K562 (cell line): ENCODE results near the gene AP2A2. TPM values are rescaled to one million over a fixed set of nuclear protein-coding genes. Genes with fewer than 3 reads are reported as not detected.

Experiments used
- ATAC-seq: fragments of 200-7000 bp; cut with Tn5 transposase; 3 replicates; pipeline ENCODE4 v1.9.1; 2020; ENCODE audit warnings: moderate library complexity
- BruUV-seq: library from RNA; stranded (reverse); fragments of 400-500 nt; replicated peaks from 2 replicates; lab custom pipeline; 2021; lab: Mats Ljungman, UMichigan
- CTCF ChIA-PET: fragments of 300-600 bp; formaldehyde crosslinking; extraction: SDS; loops from one replicate; lab custom pipeline; 2021; ENCODE audit warnings: low intra/inter-chr PET ratio; lab: Yijun Ruan, JAX
- POLR2A ChIA-PET: fragments of 300-600, 350-650 bp; sonication (Branson Sonifier 250); formaldehyde crosslinking; extraction: SDS; loops from one replicate; lab custom pipeline; 2021; ENCODE audit warnings: antibody characterized with exemption, inconsistent platforms; lab: Yijun Ruan, JAX
- DNase-seq, 4 experiments: peaks; one replicate each; pipeline versions ENCODE4 v3.0.0 to v3.0.0-alpha.2; 2011 to 2018; ENCODE audit warnings: low spot score in 3 of 4, mixed read lengths in 3 of 4; ENCODE audit errors: extremely low read depth in 1 of 4
- FAIRE-seq: peaks from 2 replicates; lab custom pipeline; 2011; peaks lifted over from hg19 to GRCh38; lab: Jason Lieb, UNC
- H2AFZ ChIP-seq: 2 replicates; pipeline ENCODE4 v1.6.0; 2011; ENCODE audit warnings: low read depth, low read length, control low read depth, inconsistent platforms
- H3K27ac ChIP-seq: fragments of 200-600 bp; 3 replicates; pipeline ENCODE4 v1.8.0; 2011; ENCODE audit warnings: low read depth, mild to moderate bottlenecking, control low read depth, inconsistent platforms, low read length, moderate library complexity, mixed read lengths; ENCODE audit errors: extremely low read depth
- H3K27me3 ChIP-seq, 2 experiments: fragments of 300-600 bp in 1 of 2; 2 replicates in 1 of 2; 3 replicates in 1 of 2; pipeline versions ENCODE4 v1.6.0 to v1.8.0; 2011; ENCODE audit warnings: inconsistent platforms in 2 of 2, low read length in 2 of 2, mild to moderate bottlenecking in 1 of 2, mixed read lengths in 1 of 2, moderate library complexity in 1 of 2; ENCODE audit not compliant: control insufficient read depth in 2 of 2, insufficient read depth in 2 of 2
- H3K36me3 ChIP-seq: fragments of 300-600 bp; 3 replicates; pipeline ENCODE4 v1.8.0; 2011; ENCODE audit warnings: mild to moderate bottlenecking, low read length, inconsistent platforms; ENCODE audit not compliant: control insufficient read depth, insufficient read depth
- H3K4me1 ChIP-seq, 2 experiments: fragments of 200-600 bp in 1 of 2; replicated peaks in 1 of 2; 2 replicates in 1 of 2; 3 replicates in 1 of 2; pipeline versions ENCODE4 v1.5.1 to v1.8.0; 2011; ENCODE audit warnings: inconsistent platforms in 2 of 2, low read length in 2 of 2, mild to moderate bottlenecking in 1 of 2, mixed read lengths in 1 of 2, moderate library complexity in 1 of 2; ENCODE audit not compliant: control insufficient read depth in 2 of 2, insufficient read depth in 2 of 2
- H3K4me2 ChIP-seq: 2 replicates; pipeline ENCODE4 v1.6.1; 2011; ENCODE audit warnings: low read length, control low read depth, inconsistent platforms, mixed read lengths; ENCODE audit not compliant: insufficient read depth
- H3K4me3 ChIP-seq: fragments of 200-600 bp; sonication (generic), shearing (Covaris generic); 2 replicates; pipeline ENCODE4 v1.5.1; 2016; ENCODE audit warnings: control low read depth, inconsistent platforms
- H3K79me2 ChIP-seq: fragments of 200-600 bp; 3 replicates; pipeline ENCODE4 v1.8.0; 2011; ENCODE audit warnings: low read length, inconsistent platforms; ENCODE audit not compliant: control insufficient read depth, insufficient read depth
- H3K9ac ChIP-seq, 2 experiments: 2 replicates each; pipeline versions ENCODE4 v1.6.0 to v1.6.1; 2011; ENCODE audit warnings: low read depth in 2 of 2, low read length in 2 of 2, control low read depth in 1 of 2, inconsistent platforms in 1 of 2, mild to moderate bottlenecking in 1 of 2, mixed read lengths in 1 of 2; ENCODE audit not compliant: insufficient read depth in 1 of 2
- H3K9me1 ChIP-seq: one replicate; pipeline ENCODE4 v1.6.0; 2011; ENCODE audit warnings: inconsistent platforms, mild to moderate bottlenecking, low read length, moderate library complexity; ENCODE audit not compliant: control insufficient read depth, insufficient read depth
- H3K9me3 ChIP-seq: replicated peaks from 2 replicates; pipeline ENCODE4 v1.5.1; 2011; ENCODE audit warnings: low read depth, low read length, inconsistent platforms; ENCODE audit not compliant: control insufficient read depth, insufficient read depth
- H4K20me1 ChIP-seq: replicated peaks from 2 replicates; pipeline ENCODE4 v1.6.1; 2011; ENCODE audit warnings: low read length, inconsistent platforms, mixed read lengths; ENCODE audit not compliant: control insufficient read depth, insufficient read depth
- BRCA1 ChIP-seq, 2 experiments: fragments of 450-650 bp in 1 of 2; sonication (generic) in 1 of 2; formaldehyde crosslinking in 1 of 2; IDR thresholded peaks; 2 replicates each; pipeline versions ENCODE4 v1.5.0 to v1.6.1; 2017 to 2020; ENCODE audit warnings: mild to moderate bottlenecking in 1 of 2, missing genetic modification reagents in 1 of 2
- BRD4 ChIP-seq: fragments of 200-600 bp; sonication (generic); IDR thresholded peaks from 2 replicates; pipeline ENCODE4 v1.6.1; 2017; ENCODE audit warnings: inconsistent platforms
- EP300 ChIP-seq: IDR thresholded peaks from 2 replicates; pipeline ENCODE4 v1.6.1; 2012; ENCODE audit warnings: low read length, improper control_type of control experiment
- NCOA2 ChIP-seq, 2 experiments: fragments of 450-650 bp; IDR thresholded peaks; 2 replicates each; pipeline ENCODE4 v1.6.1; 2018; ENCODE audit warnings: mild to moderate bottlenecking in 2 of 2, moderate library complexity in 1 of 2; ENCODE audit not compliant: partially characterized antibody in 2 of 2
- NR0B1 ChIP-seq: fragments of 450-650 bp; IDR thresholded peaks from one replicate; pipeline ENCODE4 v1.6.1; 2018; ENCODE audit warnings: mild to moderate bottlenecking, moderate library complexity; ENCODE audit not compliant: partially characterized antibody
- PHB ChIP-seq: fragments of 250-450 bp; sonication (Bioruptor Pico); IDR thresholded peaks from 2 replicates; pipeline ENCODE4 v1.5.0; 2021
- ZNF121 ChIP-seq: sonication (generic); formaldehyde crosslinking; conservative IDR thresholded peaks from 2 replicates; pipeline ENCODE4 v1.8.0; 2022; ENCODE audit warnings: missing genetic modification reagents
- WGBS: fragments of 100-300 bp; shearing (Covaris generic); methylation state at CpG from one replicate; pipeline ENCODE4 v1.1.6; 2016; ENCODE audit warnings: low coverage, mixed read lengths; ENCODE audit not compliant: insufficient coverage; ENCODE audit errors: missing lambda C conversion rate; 5-methylcytosine and 5-hydroxymethylcytosine counted together
- in situ Hi-C: fragments of 300-500 bp; cut with MboI; formaldehyde crosslinking; loops from 4 replicates; pipeline ENCODE4 v1.15.0; 2018; ENCODE audit warnings: inconsistent platforms, mixed read lengths
- intact Hi-C: fragments of 100-400 bp; cut with micrococcal nuclease; formaldehyde crosslinking; loops from 2 replicates; pipeline ENCODE4 v1.14.2; 2022
- polyA plus RNA-seq, 8 experiments: library from polyadenylated mRNA; depleted of rRNA in 4 of 8; stranded (reverse) in 5 of 8; unstranded in 3 of 8; fragments of >200 nt; fragmentation: Nextera tagmentation in 2 of 8; fragmentation: Illumina TruSeq in 1 of 8; extraction: Ambion mirVana in 2 of 8; extraction: Trizol in 1 of 8; gene quantifications; 2 replicates each; pipeline versions ENCODE4 v1.2.1 to v1.2.3, GENCODE V29; 2011 to 2014; ENCODE audit warnings: inconsistent platforms in 1 of 8, missing spikeins in 1 of 8
- total RNA-seq, 7 experiments: library from RNA; depleted of rRNA in 6 of 7; stranded (reverse); fragments of >200 nt in 6 of 7; fragmentation: Illumina TruSeq in 2 of 7; extraction: Trizol in 2 of 7; gene quantifications; 2 replicates each; pipeline versions ENCODE4 v1.2.1 to v1.2.3, GENCODE V29; 2011 to 2021; ENCODE audit warnings: low replicate concordance in 1 of 7

AP2A2 gene
- total and polyA plus RNA-seq, 9 of the 15 experiments (the other 6 are each of a cell fraction or from before 2014, with no cell fraction given) = 0.69 to 41.7 (median 15.2) TPM

DNA sequence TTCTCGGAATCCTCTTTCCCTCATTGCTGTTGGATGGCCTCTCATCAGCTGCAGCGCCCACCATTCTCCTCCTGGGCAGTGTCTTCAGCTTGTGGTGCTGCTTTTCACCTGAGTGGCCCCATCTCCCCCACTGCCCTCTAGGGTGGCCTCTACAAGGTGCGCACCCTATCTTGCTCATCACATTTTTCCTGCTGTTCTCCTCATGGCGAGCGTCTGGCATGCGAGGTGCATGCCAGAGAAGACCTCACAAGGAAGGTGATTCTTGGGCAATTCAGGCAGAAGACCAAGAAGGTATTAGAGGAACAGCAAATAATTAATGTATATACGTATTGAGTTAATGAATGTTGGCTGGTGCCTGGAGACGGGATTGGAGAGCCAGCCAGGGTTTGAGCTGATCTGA is 3.1 kb downstream of the AP2A2 start (continued):
- no peak for TF ChIP-seq NR0B1
- no peak for TF ChIP-seq BRD4
- TF ChIP-seq PHB (CRISPR knock-in tag) = no peak

GRCh38 chr11:929405-929804 is 3.7 kb downstream of the AP2A2 start:
- CTCF ChIA-PET = no interaction called here
- DNase-seq = no peak
- 95% methylated on average over 11 of the region's 11 CpGs for WGBS
- no peak for ATAC-seq
- peaks cover 4% of the 10 kb centered on the region for H3K9me1 ChIP-seq
- no peak overlapping the region for H3K27ac ChIP-seq
- H2AFZ ChIP-seq = no peak overlapping the region
- H3K4me1 ChIP-seq = peaks cover 8 to 28% of the 10 kb centered on the region in 2 experiments
- TF ChIP-seq EP300 (no peak), BRCA1 (IDR thresholded peaks at IDR 0.05) (no peak), BRCA1 (CRISPR knock-in tag; IDR thresholded peaks at IDR 0.05) (no peak), NCOA2 (IDR thresholded peaks at IDR 0.05; ENCODE audit: partially characterized antibody in 2 of 2) (no peak), ZNF121 (CRISPR knock-in tag) (0 out of 2 replicates have a peak, but pooled peaks have one; percentile 41)
- TF ChIP-seq, all 486 proteins: peak for 1
- Histone ChIP-seq H3K4me3 (no peak overlapping the region), H3K27me3 (no peaks in the 10 kb centered on the region), H3K79me2 (peaks cover 47% of the 10 kb centered on the region), H3K9ac (no peak overlapping the region), H4K20me1 (peaks cover 2% of the 10 kb centered on the region; the same call in 1 of the 2 replicates), H3K36me3 (peaks cover 17% of the 10 kb centered on the region; the same call in 1 of the 3 replicates), H3K4me2 (no peak overlapping the region), H3K9me3 (no peaks in the 10 kb centered on the region)
- POLR2A ChIA-PET = interaction anchor here (1.0 to 1.4 kb wide), 4 partner anchors 8 to 25 kb away, joined by 3 to 5 read pairs (median 4); no protein-coding TSS in a partner anchor
- in situ Hi-C loops (no loop called here), intact Hi-C loops (no loop called here)
- no peak for FAIRE-seq
- BruUV-seq = no TSS peak
